CD4-positive, alpha-beta memory T cell (primary cell): ENCODE results near the gene RPL12. TPM values are rescaled to one million over a fixed set of nuclear protein-coding genes. Genes with fewer than 3 reads are reported as not detected.
A peak's percentile ranks its signal among the peaks of the same experiment; 100 is the strongest.
"Not testable (repeated sequence)": the region's sequence is repeated elsewhere in the genome, so short reads cannot be mapped to it uniquely, and the experiment has no call there.

Experiments used
- CTCF ChIA-PET: fragments of 350-600 bp; sonication (Branson Sonifier 250); formaldehyde crosslinking; loops from one replicate; lab custom pipeline; 2021; ENCODE audit warnings: inconsistent platforms; ENCODE audit not compliant: partially characterized antibody; lab: Charles Lee
- POLR2A ChIA-PET: fragments of 350-600 bp; sonication (Branson Sonifier 250); formaldehyde crosslinking; loops from one replicate; lab custom pipeline; 2021; ENCODE audit not compliant: partially characterized antibody; lab: Charles Lee
- DNase-seq, 5 donors: peaks; one replicate each; pipeline versions ENCODE4 v3.0.0 to v3.0.0-alpha.2; 2020 to 2022; ENCODE audit warnings: mixed read lengths in 1 of 5
- H3K27ac ChIP-seq: one replicate; pipeline ENCODE4 v1.7.0; 2013; ENCODE audit warnings: low read depth, low read length
- H3K27me3 ChIP-seq: 2 replicates; pipeline ENCODE4 v1.7.0; 2013; ENCODE audit warnings: mild to moderate bottlenecking, low read length, moderate library complexity; ENCODE audit not compliant: insufficient read depth
- H3K36me3 ChIP-seq: 2 replicates; pipeline ENCODE4 v1.7.0; 2013; ENCODE audit warnings: mild to moderate bottlenecking, low read length, moderate library complexity; ENCODE audit not compliant: insufficient read depth
- H3K4me1 ChIP-seq: 2 replicates; pipeline ENCODE4 v1.7.0; 2013; ENCODE audit warnings: mild to moderate bottlenecking, low read length, moderate library complexity; ENCODE audit not compliant: insufficient read depth
- H3K4me3 ChIP-seq, 2 donors: one replicate each; pipeline ENCODE4 v1.7.0; 2013; ENCODE audit warnings: low read length in 2 of 2, mild to moderate bottlenecking in 1 of 2
- H3K9me3 ChIP-seq, 2 donors: one replicate each; pipeline ENCODE4 v1.7.0; 2013; ENCODE audit warnings: low read length in 2 of 2, control low read depth in 1 of 2; ENCODE audit not compliant: control insufficient read depth in 1 of 2
- H3K27ac Mint-ChIP-seq, 7 donors: one replicate each; pipeline ENCODE4 v1.8.0; 2020 to 2021; ENCODE audit warnings: mixed read lengths in 7 of 7, mild to moderate bottlenecking in 6 of 7, inconsistent platforms in 3 of 7, moderate library complexity in 3 of 7
- H3K27me3 Mint-ChIP-seq, 2 donors: one replicate each; pipeline ENCODE4 v1.8.0; 2020 to 2021; ENCODE audit warnings: mixed read lengths in 2 of 2
- H3K36me3 Mint-ChIP-seq, 2 donors: one replicate each; pipeline ENCODE4 v1.8.0; 2020 to 2021; ENCODE audit warnings: mixed read lengths in 2 of 2, inconsistent platforms in 1 of 2, mild to moderate bottlenecking in 1 of 2
- H3K4me1 Mint-ChIP-seq, 4 donors: one replicate each; pipeline ENCODE4 v1.8.0; 2020 to 2021; ENCODE audit warnings: mixed read lengths in 4 of 4, mild to moderate bottlenecking in 1 of 4
- H3K4me3 Mint-ChIP-seq, 8 donors: one replicate each; pipeline ENCODE4 v1.8.0; 2020 to 2021; ENCODE audit warnings: mixed read lengths in 8 of 8, mild to moderate bottlenecking in 7 of 8, moderate library complexity in 6 of 8, inconsistent platforms in 3 of 8
- H3K9me3 Mint-ChIP-seq, 8 donors: one replicate each; pipeline ENCODE4 v1.8.0; 2020 to 2021; ENCODE audit warnings: mixed read lengths in 8 of 8, mild to moderate bottlenecking in 5 of 8, inconsistent platforms in 3 of 8, moderate library complexity in 1 of 8
- intact Hi-C: fragments of 100-400 bp; cut with micrococcal nuclease; formaldehyde crosslinking; loops from one replicate; pipeline ENCODE4 v1.15.1; 2023
- polyA plus RNA-seq, 2 donors: library from polyadenylated mRNA; unstranded; fragments of 300-500 nt; fragmentation: Illumina TruSeq; gene quantifications; one replicate each; pipeline ENCODE4 v1.2.3, GENCODE V29; 2021
- total RNA-seq, 2 experiments: library from RNA; stranded (reverse); gene quantifications; one replicate each; pipeline ENCODE4 v1.2.3, GENCODE V29; 2021

RPL12 gene
- total and polyA plus RNA-seq, 4 experiments from 2014 or later = 1,304 to 1,786 (median 1,643) TPM

- Histone ChIP-seq H3K27ac (no peak overlapping the region), H3K4me1 (no peaks in the 10 kb centered on the region), H3K27me3 (no peaks in the 10 kb centered on the region), H3K36me3 (no peaks in the 10 kb centered on the region), H3K4me3 (no peak overlapping the region), H3K9me3 (no peaks in the 10 kb centered on the region)
- Mint-ChIP-seq H3K4me3 (no peak overlapping the region), H3K27ac (no peak overlapping the region), H3K36me3 (peaks cover 25 to 32% of the 10 kb centered on the region in 2 donors), H3K27me3 (no peaks in the 10 kb centered on the region), H3K4me1 (no peaks in the 10 kb centered on the region), H3K9me3 (no peaks in the 10 kb centered on the region)
- POLR2A ChIA-PET = no interaction called here
- intact Hi-C loops = no loop called here
- DNase-seq = no peak
- CTCF ChIA-PET = no interaction called here
Observed at GRCh38 chr9:127470662-127471061, 19.5 kb upstream of the RPL12 start.

GRCh38 chr9:127467621-127468020 lies 16.4 kb upstream of the RPL12 start:
- Histone ChIP-seq H3K4me1 (no peaks in the 10 kb centered on the region), H3K27me3 (no peaks in the 10 kb centered on the region), H3K9me3 (no peaks in the 10 kb centered on the region), H3K4me3 (no peak overlapping the region), H3K36me3 (no peaks in the 10 kb centered on the region), H3K27ac (no peak overlapping the region)
- H3K27ac Mint-ChIP-seq = peak overlapping the region in 1 of 7 donors; percentile 39
- ChIA-PET POLR2A (interaction anchor here (1.1 kb wide), 1 partner anchor 17 kb away, joined by 4 read pairs; the partner anchor contains the start of genes LRSAM1 and RPL12), CTCF (interaction anchor here (1.7 kb wide), 1 partner anchor 122 kb away, joined by 4 read pairs; no protein-coding TSS in a partner anchor)
- intact Hi-C loops = no loop called here
- H3K36me3 Mint-ChIP-seq = peaks cover 18 to 28% of the 10 kb centered on the region in 2 donors
- H3K4me1 Mint-ChIP-seq = no peaks in the 10 kb centered on the region
- no peaks in the 10 kb centered on the region for H3K27me3 Mint-ChIP-seq
- DNase-seq = no peak
- H3K4me3 Mint-ChIP-seq = no peak overlapping the region
- H3K9me3 Mint-ChIP-seq = no peaks in the 10 kb centered on the region

- intact Hi-C loops, H3K4me1 Mint-ChIP-seq, H3K4me3 Mint-ChIP-seq, H3K4me3 ChIP-seq, H3K27me3 ChIP-seq, CTCF ChIA-PET, H3K27me3 Mint-ChIP-seq, H3K27ac Mint-ChIP-seq, DNase-seq, H3K27ac ChIP-seq, H3K4me1 ChIP-seq, H3K9me3 Mint-ChIP-seq, POLR2A ChIA-PET, H3K9me3 ChIP-seq: not testable (repeated sequence)
- H3K36me3 Mint-ChIP-seq = peaks cover 25 to 34% of the 10 kb centered on the region in 2 donors
- peaks cover 11% of the 10 kb centered on the region for H3K36me3 ChIP-seq
Observed at GRCh38 chr9:127466407-127466917, 15.3 kb upstream of the RPL12 start.

GRCh38 chr9:127463911-127464310 lies 12.7 kb upstream of the RPL12 start:
- Mint-ChIP-seq H3K36me3 (peaks cover 21 to 40% of the 10 kb centered on the region in 2 donors), H3K27me3 (no peaks in the 10 kb centered on the region), H3K9me3 (no peaks in the 10 kb centered on the region), H3K4me3 (no peak overlapping the region), H3K4me1 (no peaks in the 10 kb centered on the region), H3K27ac (no peak overlapping the region)
- no peaks in the 10 kb centered on the region for H3K9me3 ChIP-seq
- H3K36me3 ChIP-seq = peaks cover 17% of the 10 kb centered on the region
- H3K4me3 ChIP-seq = no peak overlapping the region
- POLR2A ChIA-PET = no interaction called here
- no peak overlapping the region for H3K27ac ChIP-seq
- no peak for DNase-seq
- no peaks in the 10 kb centered on the region for H3K27me3 ChIP-seq
- CTCF ChIA-PET = interaction anchor here (1.3 kb wide), 1 partner anchor 8 kb away, joined by 3 read pairs; no protein-coding TSS in a partner anchor
- no peaks in the 10 kb centered on the region for H3K4me1 ChIP-seq
- intact Hi-C loops = no loop called here

- no peak for DNase-seq
- Histone ChIP-seq H3K27ac (no peak overlapping the region), H3K9me3 (no peaks in the 10 kb centered on the region), H3K27me3 (no peaks in the 10 kb centered on the region), H3K4me1 (no peaks in the 10 kb centered on the region), H3K36me3 (peaks cover 18% of the 10 kb centered on the region), H3K4me3 (no peak overlapping the region)
- no peak overlapping the region for H3K4me3 Mint-ChIP-seq
- no peaks in the 10 kb centered on the region for H3K4me1 Mint-ChIP-seq
- no peaks in the 10 kb centered on the region for H3K27me3 Mint-ChIP-seq
- peaks cover 21 to 40% of the 10 kb centered on the region in 2 donors for H3K36me3 Mint-ChIP-seq
- ChIA-PET CTCF (interaction anchor here (1.3 kb wide), 1 partner anchor 8 kb away, joined by 3 read pairs; no protein-coding TSS in a partner anchor), POLR2A (interaction anchor here (3.3 kb wide), 1 partner anchor 12 kb away, joined by 22 read pairs; the partner anchor contains the start of genes LRSAM1 and RPL12)
- H3K27ac Mint-ChIP-seq = no peak overlapping the region
- no peaks in the 10 kb centered on the region for H3K9me3 Mint-ChIP-seq
- intact Hi-C loops = no loop called here
Observed at GRCh38 chr9:127463382-127463781, 12.2 kb upstream of the RPL12 start.

- Mint-ChIP-seq H3K36me3 (peaks cover 23 to 39% of the 10 kb centered on the region in 2 donors), H3K27ac (no peak overlapping the region), H3K4me3 (no peak overlapping the region), H3K27me3 (no peaks in the 10 kb centered on the region), H3K4me1 (peaks cover 0 to 3% (median 0%) of the 10 kb centered on the region in 4 donors), H3K9me3 (no peaks in the 10 kb centered on the region)
- Histone ChIP-seq H3K9me3 (no peaks in the 10 kb centered on the region), H3K36me3 (peaks cover 18% of the 10 kb centered on the region), H3K27me3 (no peaks in the 10 kb centered on the region), H3K27ac (no peak overlapping the region), H3K4me3 (no peak overlapping the region), H3K4me1 (no peaks in the 10 kb centered on the region)
- intact Hi-C loops = no loop called here
- POLR2A ChIA-PET = interaction anchor here (1.5 kb wide), 1 partner anchor 11 kb away, joined by 3 read pairs; no protein-coding TSS in a partner anchor
- DNase-seq = no peak
- CTCF ChIA-PET = interaction anchor here (0.7 kb wide), 1 partner anchor 304 kb away, joined by 3 read pairs; no protein-coding TSS in a partner anchor
Observed at GRCh38 chr9:127458921-127459320, 7.7 kb upstream of the RPL12 start.

GRCh38 chr9:127457191-127457878 lies 6.1 kb upstream of the RPL12 start:
- Mint-ChIP-seq H3K36me3 (peaks cover 14 to 31% of the 10 kb centered on the region in 2 donors), H3K27me3 (no peaks in the 10 kb centered on the region), H3K9me3 (no peaks in the 10 kb centered on the region), H3K4me1 (peaks cover 2 to 7% (median 5%) of the 10 kb centered on the region in 4 donors), H3K27ac (no peak overlapping the region), H3K4me3 (no peak overlapping the region)
- H3K27ac ChIP-seq = no peak overlapping the region
- intact Hi-C loops = no loop called here
- H3K36me3 ChIP-seq = peaks cover 16% of the 10 kb centered on the region
- no peaks in the 10 kb centered on the region for H3K27me3 ChIP-seq
- peaks cover 5% of the 10 kb centered on the region for H3K4me1 ChIP-seq
- CTCF ChIA-PET = interaction anchor here (1.6 kb wide), 1 partner anchor 97 kb away, joined by 3 read pairs; no protein-coding TSS in a partner anchor
- no peak for DNase-seq
- POLR2A ChIA-PET = no interaction called here
- no peak overlapping the region for H3K4me3 ChIP-seq
- H3K9me3 ChIP-seq = no peaks in the 10 kb centered on the region
